CD14-positive monocyte (primary cell): Measurements from ENCODE around the gene PDE6B. TPM values are rescaled to one million over a fixed set of nuclear protein-coding genes. Genes with fewer than 3 reads are reported as not detected.

Experiments
- DNase-seq, 3 donors: peaks; one replicate each; pipeline ENCODE4 v3.0.0-alpha.2; 2011 to 2022
- H2AFZ ChIP-seq: 2 replicates; pipeline ENCODE4 v1.6.0; 2012; ENCODE audit warnings: mild to moderate bottlenecking, low read depth, low read length, inconsistent platforms; ENCODE audit not compliant: insufficient read depth, poor library complexity, severe bottlenecking
- H3K27ac ChIP-seq, 2 donors: 1 replicate in 1 of 2; 2 replicates in 1 of 2; pipeline ENCODE4 v1.5.1; 2012 to 2013; ENCODE audit warnings: low read length in 2 of 2, control low read depth in 1 of 2, inconsistent platforms in 1 of 2, low read depth in 1 of 2, mild to moderate bottlenecking in 1 of 2
- H3K27me3 ChIP-seq, 2 donors: one replicate each; pipeline versions ENCODE4 v1.6.0 to v1.6.1; 2011 to 2013; ENCODE audit warnings: low read length in 2 of 2; ENCODE audit not compliant: control insufficient read depth in 2 of 2, insufficient read depth in 2 of 2
- H3K36me3 ChIP-seq, 2 donors: replicated peaks in 1 of 2; 1 replicate in 1 of 2; 2 replicates in 1 of 2; pipeline versions ENCODE4 v1.5.1 to v1.6.1; 2012 to 2013; ENCODE audit warnings: low read length in 2 of 2, control low read depth in 1 of 2, inconsistent platforms in 1 of 2, mild to moderate bottlenecking in 1 of 2; ENCODE audit not compliant: insufficient read depth in 2 of 2, control insufficient read depth in 1 of 2
- H3K4me1 ChIP-seq, 2 donors: 1 replicate in 1 of 2; 2 replicates in 1 of 2; pipeline versions ENCODE4 v1.5.1 to v1.6.1; 2012 to 2013; ENCODE audit warnings: low read length in 2 of 2, control low read depth in 1 of 2, inconsistent platforms in 1 of 2, mild to moderate bottlenecking in 1 of 2, moderate library complexity in 1 of 2; ENCODE audit not compliant: insufficient read depth in 2 of 2, control insufficient read depth in 1 of 2
- H3K4me2 ChIP-seq: replicated peaks from 2 replicates; pipeline ENCODE3; 2012; ENCODE audit warnings: low read length, moderate library complexity, mild to moderate bottlenecking; ENCODE audit not compliant: poor library complexity, severe bottlenecking; ENCODE audit errors: extremely low read depth
- H3K4me3 ChIP-seq, 3 experiments: fragments of 200-600 bp in 1 of 3; sonication (generic) in 1 of 3; replicated peaks in 1 of 3; 1 replicate in 2 of 3; 2 replicates in 1 of 3; pipeline ENCODE4 v1.5.1; 2011 to 2013; ENCODE audit warnings: low read length in 3 of 3, mild to moderate bottlenecking in 3 of 3, control low read depth in 2 of 3, low read depth in 2 of 3, inconsistent platforms in 1 of 3, moderate library complexity in 1 of 3
- H3K79me2 ChIP-seq: 2 replicates; pipeline ENCODE4 v1.6.0; 2012; ENCODE audit warnings: mild to moderate bottlenecking, control low read depth, inconsistent platforms, low read length, moderate library complexity; ENCODE audit not compliant: insufficient read depth
- H3K9ac ChIP-seq: 2 replicates; pipeline ENCODE4 v1.6.0; 2017; ENCODE audit warnings: low read length, mild to moderate bottlenecking; ENCODE audit not compliant: insufficient read depth, poor library complexity, severe bottlenecking
- H3K9me3 ChIP-seq, 2 donors: replicated peaks in 1 of 2; 1 replicate in 1 of 2; 2 replicates in 1 of 2; pipeline versions ENCODE4 v1.5.1 to v1.6.1; 2012 to 2013; ENCODE audit warnings: low read length in 2 of 2, control low read depth in 1 of 2; ENCODE audit not compliant: control insufficient read depth in 1 of 2, insufficient read depth in 1 of 2
- H4K20me1 ChIP-seq: 2 replicates; pipeline ENCODE4 v1.6.0; 2012; ENCODE audit warnings: mild to moderate bottlenecking, low read length, control low read depth, moderate library complexity; ENCODE audit not compliant: insufficient read depth
- H3K27ac Mint-ChIP-seq, 7 donors: one replicate each; pipeline ENCODE4 v1.8.0; 2020; ENCODE audit warnings: mild to moderate bottlenecking in 7 of 7, mixed read lengths in 7 of 7, moderate library complexity in 6 of 7, inconsistent platforms in 2 of 7
- H3K27me3 Mint-ChIP-seq, 3 donors: one replicate each; pipeline ENCODE4 v1.8.0; 2021 to 2022; ENCODE audit warnings: low read depth in 3 of 3, mild to moderate bottlenecking in 3 of 3, mixed read lengths in 3 of 3, moderate library complexity in 3 of 3, inconsistent platforms in 1 of 3
- H3K36me3 Mint-ChIP-seq, 2 donors: one replicate each; pipeline ENCODE4 v1.8.0; 2020; ENCODE audit warnings: mixed read lengths in 2 of 2, inconsistent platforms in 1 of 2, mild to moderate bottlenecking in 1 of 2
- H3K4me1 Mint-ChIP-seq: one replicate; pipeline ENCODE4 v1.8.0; 2020; ENCODE audit warnings: mild to moderate bottlenecking, mixed read lengths
- H3K4me3 Mint-ChIP-seq, 2 donors: one replicate each; pipeline ENCODE4 v1.8.0; 2020; ENCODE audit warnings: mild to moderate bottlenecking in 2 of 2, mixed read lengths in 2 of 2, moderate library complexity in 1 of 2
- H3K9me3 Mint-ChIP-seq, 7 donors: one replicate each; pipeline ENCODE4 v1.8.0; 2020 to 2022; ENCODE audit warnings: mixed read lengths in 7 of 7, mild to moderate bottlenecking in 6 of 7, moderate library complexity in 6 of 7, inconsistent platforms in 2 of 7
- WGBS: methylation state at CpG from one replicate; pipeline ENCODE4 v1.1.5; 2013; ENCODE audit warnings: missing lambda C conversion rate; ENCODE audit not compliant: insufficient coverage; 5-methylcytosine and 5-hydroxymethylcytosine counted together
- intact Hi-C, 2 donors: fragments of 100-400 bp; cut with micrococcal nuclease; formaldehyde crosslinking; loops; one replicate each; pipeline versions ENCODE4 v1.15.0 to v1.15.1; 2023
- polyA plus RNA-seq, 3 donors: library from polyadenylated mRNA; depleted of rRNA in 1 of 3; unstranded in 2 of 3; stranded (reverse) in 1 of 3; fragments of 300-500 nt in 2 of 3; fragments of >200 nt in 1 of 3; fragmentation: Illumina TruSeq in 2 of 3; gene quantifications; 1 replicate in 2 of 3; 2 replicates in 1 of 3; pipeline ENCODE4 v1.2.3, GENCODE V29; 2012 to 2021
- TF ChIP-seq, protein P1 (sequence below): fragments of 200-600 bp; IDR thresholded peaks from one replicate; pipeline ENCODE4 v1.8.0; 2022; ENCODE audit warnings: antibody characterized with exemption, mild to moderate bottlenecking

PDE6B gene
- polyA plus RNA-seq, 3 donors: 3.7 to 6.3 (median 4.6) TPM

DNA sequence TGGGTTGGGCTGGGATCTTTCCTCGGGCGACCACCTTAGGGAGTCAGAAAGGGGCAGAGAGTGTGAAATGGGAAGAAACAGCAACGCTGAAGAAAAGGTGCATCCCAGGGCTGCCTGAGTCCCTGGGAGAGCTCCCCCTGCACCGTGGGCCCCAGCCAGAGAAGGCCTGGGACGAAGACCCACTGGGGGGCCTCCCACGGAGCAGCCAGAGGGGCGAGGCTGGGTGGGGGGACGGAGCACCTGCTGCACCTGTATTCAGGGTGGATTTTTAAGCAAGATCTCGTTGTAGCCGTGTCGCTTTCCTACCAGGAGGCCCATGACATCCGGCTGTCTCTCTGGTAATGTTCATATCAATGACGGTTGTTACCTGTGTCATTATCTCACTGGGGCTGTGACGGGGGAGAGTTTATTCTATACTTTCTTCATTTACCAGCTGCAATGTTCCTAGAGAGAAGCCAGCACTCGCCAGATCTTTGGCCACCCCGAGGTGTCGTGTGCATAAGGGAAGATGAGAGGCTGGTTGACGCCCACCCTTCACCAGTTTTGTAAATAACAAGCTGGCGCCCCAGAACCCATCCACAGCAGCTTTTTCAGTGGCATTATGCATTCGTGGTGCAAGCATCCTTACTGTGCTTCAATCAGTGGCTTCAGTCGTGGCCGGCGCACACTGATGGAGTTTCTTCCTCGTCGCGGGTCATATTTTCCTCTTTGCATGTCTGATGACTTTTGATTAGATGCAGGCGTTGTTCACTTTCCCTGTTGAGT, 74.6 kb downstream of the PDE6B start:
- H3K27me3 Mint-ChIP-seq: peaks cover 6 to 11% (median 9%) of the 10 kb centered on the region in 3 donors
- peak overlapping the region in 1 of 3 experiments; percentile 41 for H3K4me3 ChIP-seq
- no peak overlapping the region for H3K9ac ChIP-seq
- H3K4me2 ChIP-seq: peak overlapping the region; percentile 57
- intact Hi-C loops: loop anchor here in 1 of 2 donors (10.0 kb wide), 1 partner anchor 235 kb away; the partner anchor contains the start of genes GAK and TMEM175
- H4K20me1 ChIP-seq: no peaks in the 10 kb centered on the region
- no peak for DNase-seq
- H3K79me2 ChIP-seq: peaks cover under 1% of the 10 kb centered on the region
- H3K27ac Mint-ChIP-seq: peak overlapping the region; percentile 89 to 97 (median 95)
- TF ChIP-seq, protein P1, sequence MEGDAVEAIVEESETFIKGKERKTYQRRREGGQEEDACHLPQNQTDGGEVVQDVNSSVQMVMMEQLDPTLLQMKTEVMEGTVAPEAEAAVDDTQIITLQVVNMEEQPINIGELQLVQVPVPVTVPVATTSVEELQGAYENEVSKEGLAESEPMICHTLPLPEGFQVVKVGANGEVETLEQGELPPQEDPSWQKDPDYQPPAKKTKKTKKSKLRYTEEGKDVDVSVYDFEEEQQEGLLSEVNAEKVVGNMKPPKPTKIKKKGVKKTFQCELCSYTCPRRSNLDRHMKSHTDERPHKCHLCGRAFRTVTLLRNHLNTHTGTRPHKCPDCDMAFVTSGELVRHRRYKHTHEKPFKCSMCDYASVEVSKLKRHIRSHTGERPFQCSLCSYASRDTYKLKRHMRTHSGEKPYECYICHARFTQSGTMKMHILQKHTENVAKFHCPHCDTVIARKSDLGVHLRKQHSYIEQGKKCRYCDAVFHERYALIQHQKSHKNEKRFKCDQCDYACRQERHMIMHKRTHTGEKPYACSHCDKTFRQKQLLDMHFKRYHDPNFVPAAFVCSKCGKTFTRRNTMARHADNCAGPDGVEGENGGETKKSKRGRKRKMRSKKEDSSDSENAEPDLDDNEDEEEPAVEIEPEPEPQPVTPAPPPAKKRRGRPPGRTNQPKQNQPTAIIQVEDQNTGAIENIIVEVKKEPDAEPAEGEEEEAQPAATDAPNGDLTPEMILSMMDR: no peak
- H3K27ac ChIP-seq: peak overlapping the region; percentile 78 to 79
- H3K27me3 ChIP-seq: no peaks in the 10 kb centered on the region
- 84% methylated on average over 8 of the region's 27 CpGs for WGBS
- peaks cover 0 to 3% (median 0%) of the 10 kb centered on the region in 7 donors for H3K9me3 Mint-ChIP-seq
- peak overlapping the region in 1 of 2 donors; percentile 78 for H3K4me3 Mint-ChIP-seq
- no peaks in the 10 kb centered on the region for H3K9me3 ChIP-seq
- peaks cover 22% of the 10 kb centered on the region for H3K4me1 Mint-ChIP-seq
- peak overlapping the region; percentile 32 for H2AFZ ChIP-seq
- H3K4me1 ChIP-seq: peaks cover 24 to 32% of the 10 kb centered on the region in 2 donors
- H3K36me3 ChIP-seq: no peaks in the 10 kb centered on the region
- no peaks in the 10 kb centered on the region for H3K36me3 Mint-ChIP-seq

DNA sequence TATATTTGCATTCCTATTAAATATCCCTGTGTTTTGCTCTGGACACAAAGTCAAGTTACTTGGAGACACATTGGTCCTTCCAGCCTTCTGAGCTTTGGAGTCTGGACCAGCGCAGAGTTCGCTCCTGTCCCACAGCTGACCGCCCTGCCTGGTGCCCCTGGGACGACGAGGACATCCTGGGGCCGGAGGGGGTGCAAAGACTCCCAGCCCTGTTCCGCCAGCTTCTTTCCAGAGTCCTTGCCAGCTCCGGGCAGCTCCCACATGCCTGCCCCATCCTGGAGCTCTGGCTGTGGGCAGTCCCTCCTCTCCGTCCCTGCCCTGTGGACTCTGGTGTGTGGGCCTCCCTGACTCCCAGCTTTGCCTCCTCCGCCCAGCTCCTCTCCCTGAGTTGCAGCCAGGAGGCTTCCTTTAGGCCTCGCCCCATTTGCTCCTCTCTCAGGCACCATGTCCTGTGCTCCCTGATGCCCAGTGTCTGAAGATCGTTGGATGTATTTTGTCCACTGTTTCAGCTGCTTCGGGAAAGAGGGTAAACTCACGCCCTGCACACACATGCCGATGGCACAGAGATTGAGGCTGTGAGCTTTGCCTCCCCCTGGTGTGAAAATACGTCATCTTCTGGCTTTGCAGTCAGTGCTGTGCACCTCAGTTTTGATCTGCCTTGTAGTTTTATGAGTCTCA, 75.4 kb downstream of the PDE6B start:
- 95% methylated on average over 15 of the region's 16 CpGs for WGBS
- intact Hi-C loops: no loop called here
- Histone ChIP-seq H4K20me1 (no peaks in the 10 kb centered on the region), H3K4me1 (peaks cover 27 to 36% of the 10 kb centered on the region in 2 donors), H3K27ac (no peak overlapping the region), H3K79me2 (peaks cover 6% of the 10 kb centered on the region), H3K36me3 (no peaks in the 10 kb centered on the region), H3K27me3 (no peaks in the 10 kb centered on the region), H3K4me2 (no peak overlapping the region), H3K4me3 (no peak overlapping the region), H3K9me3 (no peaks in the 10 kb centered on the region), H3K9ac (no peak overlapping the region), H2AFZ (no peak overlapping the region)
- Mint-ChIP-seq H3K4me3 (no peak overlapping the region), H3K9me3 (peaks cover 0 to 3% (median 0%) of the 10 kb centered on the region in 7 donors), H3K27me3 (peaks cover 2 to 10% (median 6%) of the 10 kb centered on the region in 3 donors), H3K27ac (peak overlapping the region in 5 of 7 donors; percentile 12 to 96 (median 94)), H3K36me3 (no peaks in the 10 kb centered on the region), H3K4me1 (peaks cover 22% of the 10 kb centered on the region)
- no peak for DNase-seq
- TF ChIP-seq, protein P1: no peak
